Measurements from ENCODE around the gene GTF3C2.

GTF3C2 gene

DNA sequence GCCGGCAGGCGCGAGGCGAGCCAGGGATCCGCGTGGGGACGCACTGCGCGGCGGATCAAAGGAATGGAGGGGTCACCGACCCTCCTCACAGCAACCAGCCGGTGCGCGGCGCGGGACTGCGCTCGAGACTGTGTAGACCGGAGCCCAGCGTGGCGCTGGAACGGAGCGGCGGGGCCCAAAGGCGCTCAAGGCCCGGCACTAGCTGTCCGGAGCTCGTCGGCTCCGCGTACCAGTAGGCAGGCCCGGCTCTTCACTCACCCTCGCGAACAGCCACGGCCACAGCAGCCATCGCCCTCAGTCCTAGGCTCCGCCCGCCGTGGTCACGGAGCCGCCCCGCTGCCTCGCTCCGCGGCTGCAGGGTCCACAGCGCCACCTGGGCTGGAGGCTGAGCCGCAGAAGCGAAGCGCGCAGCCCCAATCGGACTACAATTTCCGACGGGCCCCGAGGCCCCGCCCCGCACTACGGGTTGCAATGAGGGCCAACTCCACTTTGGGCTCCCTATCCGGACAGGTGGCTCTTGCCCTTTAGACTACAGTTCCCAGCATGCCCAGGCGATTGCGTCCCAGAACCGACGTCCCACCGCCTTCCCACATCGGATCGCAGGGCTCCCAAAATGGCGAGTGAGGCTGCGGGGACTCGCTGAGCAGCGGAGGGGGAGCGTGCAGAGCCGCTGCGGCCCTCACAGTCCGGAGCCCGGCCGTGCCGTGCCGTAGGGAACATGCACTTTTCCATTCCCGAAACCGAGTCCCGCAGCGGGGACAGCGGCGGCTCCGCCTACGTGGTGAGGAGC lies 13.7 kb upstream of the GTF3C2 start, which contains the start of the genes EIF2B4 and SNX17:
Gene EIF2B4 (minus strand): TSS at position 313 of the 790 bp plus-strand sequence. CDS start 24 bp downstream, at position 289.
Gene SNX17 (plus strand): TSS at position 591 of the 790 bp plus-strand sequence. CDS start 128 bp downstream, at position 719.
- TF ChIP-seq, protein P1, sequence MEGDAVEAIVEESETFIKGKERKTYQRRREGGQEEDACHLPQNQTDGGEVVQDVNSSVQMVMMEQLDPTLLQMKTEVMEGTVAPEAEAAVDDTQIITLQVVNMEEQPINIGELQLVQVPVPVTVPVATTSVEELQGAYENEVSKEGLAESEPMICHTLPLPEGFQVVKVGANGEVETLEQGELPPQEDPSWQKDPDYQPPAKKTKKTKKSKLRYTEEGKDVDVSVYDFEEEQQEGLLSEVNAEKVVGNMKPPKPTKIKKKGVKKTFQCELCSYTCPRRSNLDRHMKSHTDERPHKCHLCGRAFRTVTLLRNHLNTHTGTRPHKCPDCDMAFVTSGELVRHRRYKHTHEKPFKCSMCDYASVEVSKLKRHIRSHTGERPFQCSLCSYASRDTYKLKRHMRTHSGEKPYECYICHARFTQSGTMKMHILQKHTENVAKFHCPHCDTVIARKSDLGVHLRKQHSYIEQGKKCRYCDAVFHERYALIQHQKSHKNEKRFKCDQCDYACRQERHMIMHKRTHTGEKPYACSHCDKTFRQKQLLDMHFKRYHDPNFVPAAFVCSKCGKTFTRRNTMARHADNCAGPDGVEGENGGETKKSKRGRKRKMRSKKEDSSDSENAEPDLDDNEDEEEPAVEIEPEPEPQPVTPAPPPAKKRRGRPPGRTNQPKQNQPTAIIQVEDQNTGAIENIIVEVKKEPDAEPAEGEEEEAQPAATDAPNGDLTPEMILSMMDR (IDR thresholded peaks at IDR 0.05): peak; percentile 79

DNA sequence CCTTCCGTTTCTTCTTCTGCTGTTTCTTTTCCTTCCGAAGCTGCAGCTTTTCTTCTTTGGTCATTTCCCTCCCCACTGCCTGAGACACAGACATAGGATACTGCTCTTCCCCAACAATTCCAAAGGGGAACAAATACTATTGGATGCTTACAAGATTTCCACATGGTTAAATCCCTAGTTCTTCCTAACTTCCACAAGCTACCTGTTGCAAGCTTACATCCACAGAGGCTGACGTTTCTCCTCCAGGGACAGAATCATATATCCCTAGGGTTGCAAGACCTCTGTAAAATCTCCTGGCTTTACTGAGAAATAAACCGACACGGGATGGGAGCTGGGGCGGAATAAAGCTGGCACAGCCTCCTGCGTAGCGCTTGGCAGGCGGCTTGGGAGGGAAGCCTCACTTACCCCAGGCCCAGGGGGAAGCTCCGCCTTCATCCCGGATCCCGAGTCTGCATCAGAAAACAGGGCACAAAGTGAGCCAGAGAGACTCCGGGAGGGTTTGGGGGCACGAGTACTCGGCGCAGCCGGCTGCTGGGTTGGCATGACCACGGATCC lies 13.0 kb upstream of the GTF3C2 start:
- TF ChIP-seq, protein P1 (IDR thresholded peaks at IDR 0.05): no peak

DNA sequence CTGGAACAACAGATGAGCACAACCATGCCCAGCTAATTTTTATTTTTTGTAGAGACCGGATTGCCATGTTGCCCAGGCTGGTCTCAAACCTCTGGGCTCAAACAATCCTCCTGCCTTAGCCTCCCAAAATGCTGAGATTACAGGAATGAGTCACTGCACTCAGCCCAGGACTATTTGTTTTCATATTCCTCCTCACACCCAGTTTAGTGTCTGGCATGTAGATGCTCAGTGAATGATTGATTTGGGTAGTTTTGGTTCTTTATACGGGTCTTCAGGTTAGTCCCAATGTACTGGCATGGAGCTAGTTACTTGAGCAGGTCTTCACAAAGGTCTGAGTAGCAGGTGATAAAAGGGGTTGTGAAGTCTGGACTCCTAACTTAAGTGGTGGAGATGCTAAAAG lies 7.4 kb upstream of the GTF3C2 start:
- TF ChIP-seq, protein P1 (IDR thresholded peaks at IDR 0.05): no peak

DNA sequence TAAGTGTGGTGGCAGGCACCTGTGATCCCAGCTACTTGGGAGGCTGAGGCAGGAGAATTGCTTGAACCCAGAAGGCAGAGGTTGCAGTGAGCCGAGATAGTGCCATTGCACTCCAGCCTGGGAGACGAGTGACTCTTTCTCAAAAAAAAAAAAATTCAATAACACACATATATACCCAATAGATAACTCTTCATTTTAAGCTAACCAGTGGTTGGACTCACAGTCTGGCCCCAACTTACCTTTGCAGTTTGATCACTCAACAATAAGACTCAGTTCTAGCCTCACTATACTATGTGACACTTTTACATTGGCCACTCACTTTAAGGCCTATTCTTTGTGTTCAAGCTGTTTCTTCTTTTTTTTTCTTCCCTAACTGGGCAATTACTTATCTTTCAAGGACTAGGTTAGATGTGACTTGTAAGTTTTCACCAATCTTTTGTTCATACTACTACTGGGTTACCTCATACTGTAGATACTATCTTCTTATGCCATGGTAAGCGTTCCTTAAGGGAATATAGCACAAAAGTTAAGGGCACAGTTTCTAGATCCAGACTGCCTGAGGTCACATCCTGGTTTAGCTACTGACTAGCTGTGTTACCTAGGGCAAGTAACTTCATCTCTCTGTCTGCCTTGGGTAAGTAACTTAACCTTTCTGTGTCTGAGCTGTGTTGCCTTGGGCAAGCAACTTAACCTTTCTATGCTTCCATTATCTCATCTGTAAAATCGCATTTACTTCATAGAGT lies 6.3 kb upstream of the GTF3C2 start:
- TF ChIP-seq, protein P1 (IDR thresholded peaks at IDR 0.05): no peak

- TF ChIP-seq, protein P1 (IDR thresholded peaks at IDR 0.05): no peak
Measured at GRCh38 chr2:27356056-27356381, 545 bp downstream of the GTF3C2 start.

- TF ChIP-seq, protein P1 (IDR thresholded peaks at IDR 0.05): no peak
Measured at GRCh38 chr2:27354597-27354927, 2.0 kb downstream of the GTF3C2 start.

DNA sequence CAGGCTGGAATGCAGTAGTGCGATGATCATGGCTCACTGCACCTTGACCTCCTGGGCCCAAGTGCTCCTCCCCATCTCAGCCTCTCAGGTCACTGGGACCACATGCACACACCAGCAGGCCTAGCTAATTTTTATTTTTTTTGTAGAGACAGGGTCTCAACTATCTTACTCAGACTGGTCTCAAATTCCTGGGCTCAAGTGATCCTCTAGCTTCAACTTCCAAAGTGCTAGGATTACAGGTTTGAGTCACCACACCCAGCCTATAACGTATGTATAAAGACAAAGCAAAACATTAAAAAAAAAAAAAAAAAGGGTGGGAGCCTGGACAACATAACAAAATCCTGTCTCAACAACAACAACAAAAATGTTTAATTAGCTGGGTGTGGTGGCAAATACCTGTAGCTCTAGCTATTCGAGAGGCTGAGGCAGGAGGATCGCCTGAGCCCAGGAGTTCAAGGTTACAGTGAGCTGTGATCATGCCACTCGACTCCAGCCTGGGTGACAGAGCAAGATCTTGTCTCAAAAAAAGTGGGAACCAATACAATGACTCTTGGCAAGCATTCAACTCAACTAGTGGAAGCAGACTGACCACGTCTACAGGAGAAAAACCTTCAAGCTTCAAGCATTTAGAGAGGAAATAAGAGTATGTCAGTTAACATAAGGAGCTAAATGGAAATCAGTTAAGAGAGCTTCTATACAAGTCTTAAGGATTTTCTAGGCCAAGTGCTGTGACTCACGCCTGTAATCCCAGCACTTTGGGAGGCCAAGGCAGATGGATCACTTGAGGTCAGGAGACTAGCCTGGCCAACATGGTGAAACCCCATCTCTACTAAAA lies 2.6 kb downstream of the GTF3C2 start:
- TF ChIP-seq, protein P1 (IDR thresholded peaks at IDR 0.05): no peak

All from LNCAP (cell line).